CD4-positive, alpha-beta T cell treated with Interleukin-21 for 1 hour (primary cell): ENCODE results near the gene VAPA.

ENCODE experiments used
- DNase-seq: peaks from one replicate; pipeline ENCODE4 v3.0.0-alpha.2; 2020

Gene VAPA

DNA sequence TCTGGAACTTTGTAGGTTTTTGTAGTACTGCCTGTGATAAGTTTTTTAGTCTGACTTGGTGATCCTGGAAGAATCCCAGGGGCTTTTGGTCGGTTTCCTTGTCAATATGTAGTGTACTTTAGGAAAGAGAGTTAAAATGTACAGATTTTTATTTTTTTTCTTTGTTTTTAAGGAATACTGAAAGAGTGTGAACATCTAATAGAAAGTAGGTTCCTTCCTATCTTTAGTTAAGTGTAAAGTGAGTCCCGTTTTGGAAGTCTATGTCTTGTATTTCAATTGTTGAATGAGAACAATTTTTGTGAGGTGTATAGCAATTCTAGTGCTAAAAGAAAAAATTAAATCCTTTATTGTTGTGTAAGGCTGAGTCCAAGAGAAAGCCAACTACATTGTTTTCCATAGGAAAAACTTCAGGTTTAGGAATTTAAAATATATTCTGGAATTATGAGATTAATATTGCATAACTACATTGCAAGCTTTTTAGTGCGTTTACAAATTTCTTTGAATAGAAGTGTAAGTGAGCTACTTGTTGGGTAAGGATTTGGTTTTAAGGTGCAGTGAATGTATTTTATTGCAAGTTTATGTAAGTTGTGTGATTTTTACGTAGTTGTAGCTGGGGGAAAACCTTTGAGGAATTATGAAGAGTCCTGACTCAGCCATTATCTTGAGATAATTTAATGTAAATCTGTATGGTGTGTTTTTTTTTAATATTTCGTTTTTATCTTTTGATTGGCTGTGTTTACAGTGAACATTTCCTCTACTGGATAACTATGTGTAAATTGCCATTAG is 1.7 kb downstream of the VAPA start:
- no peak for DNase-seq

DNA sequence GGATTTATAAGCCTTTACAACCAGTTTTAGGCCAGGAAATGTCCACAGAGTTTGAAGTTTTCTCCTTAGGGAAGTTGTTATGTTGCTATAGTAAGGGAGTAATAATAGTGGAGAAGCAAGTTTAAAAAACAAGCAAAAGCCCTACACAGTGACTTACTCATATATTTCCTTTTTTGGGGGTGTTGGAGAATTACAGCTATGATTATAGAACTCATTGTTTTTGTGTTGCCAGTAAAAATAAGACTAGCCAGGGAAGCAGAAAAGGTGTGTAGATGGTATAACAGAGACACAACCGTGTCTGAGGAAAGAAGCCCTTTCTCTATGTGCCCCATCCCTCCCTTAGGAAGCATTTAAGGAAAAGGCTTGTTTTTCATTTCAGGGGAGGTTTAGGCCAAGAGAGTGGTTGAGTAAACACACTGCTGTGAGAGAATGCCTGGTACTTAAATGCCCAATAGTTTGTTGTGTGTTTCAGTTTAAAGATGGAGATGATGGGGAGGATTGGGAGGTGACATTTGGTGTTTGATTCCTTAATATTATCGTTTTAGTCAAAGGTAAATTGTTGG is 2.3 kb downstream of the VAPA start:
- DNase-seq, result no peak

DNA sequence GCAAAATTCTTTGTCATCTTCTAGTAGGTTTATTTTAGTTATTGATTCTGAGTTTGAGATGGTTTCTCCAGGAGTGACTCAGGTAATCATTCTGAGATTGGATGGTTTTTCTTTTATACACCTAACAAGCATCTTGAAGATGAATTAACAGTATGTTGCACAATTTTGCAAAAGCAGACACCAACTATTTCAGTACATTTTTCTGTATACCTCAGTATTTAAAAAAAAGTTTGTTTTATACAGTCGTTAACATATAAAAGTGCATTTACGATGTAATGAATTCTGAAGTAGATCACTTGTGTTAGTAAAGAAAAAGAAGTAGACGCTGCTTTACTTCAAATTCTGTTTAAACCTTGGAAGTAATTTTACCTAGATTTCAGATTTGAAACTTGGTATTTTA is 3.0 kb downstream of the VAPA start:
- DNase-seq, result no peak

DNA sequence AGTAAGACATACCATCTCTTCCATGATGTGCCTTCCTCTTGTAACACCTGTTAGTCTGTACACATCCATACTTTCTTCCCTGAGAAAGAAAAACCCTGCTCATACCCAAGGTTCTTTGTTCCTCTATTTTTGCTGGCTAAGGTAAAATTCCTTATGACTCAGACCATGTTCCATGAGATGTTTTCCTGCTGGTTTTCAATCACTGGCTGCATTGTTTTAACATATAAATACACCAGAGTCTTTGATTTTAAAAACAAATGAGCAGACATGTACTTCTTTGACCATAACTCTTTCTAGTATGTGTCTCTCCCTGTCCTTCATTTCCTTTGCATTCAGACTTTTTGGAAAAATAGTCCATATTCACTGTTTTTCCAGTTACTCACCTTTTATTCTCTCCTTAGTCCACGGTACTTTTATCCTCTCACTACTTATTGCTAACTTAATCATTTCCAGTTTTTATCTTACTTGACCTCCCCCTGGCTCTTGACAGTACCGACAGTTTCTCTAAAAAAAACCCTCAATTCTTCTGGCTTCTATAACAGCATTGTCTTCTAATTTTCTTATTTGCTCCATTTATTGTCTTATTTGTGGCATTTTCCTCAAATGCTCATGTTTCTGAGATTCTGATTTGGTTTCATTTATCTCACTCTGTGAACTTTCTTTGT is 4.3 kb downstream of the VAPA start:
- DNase-seq, result no peak

DNA sequence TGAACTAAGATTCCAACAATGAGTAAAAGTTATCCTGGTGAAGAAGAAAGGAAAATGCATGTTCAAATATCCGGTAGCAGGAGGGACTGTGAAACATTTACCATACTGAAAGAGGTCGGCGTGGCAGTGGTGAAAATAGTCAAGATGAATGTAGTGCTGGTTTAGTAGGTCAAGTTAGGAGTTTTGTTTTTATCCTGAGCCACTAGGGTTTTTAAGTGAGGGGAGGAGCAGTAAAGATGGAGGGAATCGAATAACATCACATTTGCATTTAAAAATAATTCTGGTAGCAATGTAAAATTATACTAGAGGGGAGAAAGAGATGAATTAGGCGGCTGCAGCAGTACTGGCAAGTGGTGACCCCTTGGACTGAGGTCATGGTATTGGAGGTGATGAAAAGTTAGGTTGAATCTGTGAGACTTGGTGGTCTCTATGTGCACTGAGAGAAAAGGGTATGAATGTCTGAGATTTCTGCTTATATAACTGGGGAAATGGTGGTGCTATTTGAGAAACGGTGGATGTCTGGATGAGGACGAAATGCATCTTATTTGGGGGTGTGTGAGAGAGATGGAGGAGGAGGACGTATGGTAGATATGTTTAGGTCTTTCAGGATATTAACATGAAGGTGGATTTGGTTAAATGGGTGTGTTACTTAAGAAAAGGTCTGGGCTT is 5.9 kb downstream of the VAPA start:
- DNase-seq, result no peak

DNA sequence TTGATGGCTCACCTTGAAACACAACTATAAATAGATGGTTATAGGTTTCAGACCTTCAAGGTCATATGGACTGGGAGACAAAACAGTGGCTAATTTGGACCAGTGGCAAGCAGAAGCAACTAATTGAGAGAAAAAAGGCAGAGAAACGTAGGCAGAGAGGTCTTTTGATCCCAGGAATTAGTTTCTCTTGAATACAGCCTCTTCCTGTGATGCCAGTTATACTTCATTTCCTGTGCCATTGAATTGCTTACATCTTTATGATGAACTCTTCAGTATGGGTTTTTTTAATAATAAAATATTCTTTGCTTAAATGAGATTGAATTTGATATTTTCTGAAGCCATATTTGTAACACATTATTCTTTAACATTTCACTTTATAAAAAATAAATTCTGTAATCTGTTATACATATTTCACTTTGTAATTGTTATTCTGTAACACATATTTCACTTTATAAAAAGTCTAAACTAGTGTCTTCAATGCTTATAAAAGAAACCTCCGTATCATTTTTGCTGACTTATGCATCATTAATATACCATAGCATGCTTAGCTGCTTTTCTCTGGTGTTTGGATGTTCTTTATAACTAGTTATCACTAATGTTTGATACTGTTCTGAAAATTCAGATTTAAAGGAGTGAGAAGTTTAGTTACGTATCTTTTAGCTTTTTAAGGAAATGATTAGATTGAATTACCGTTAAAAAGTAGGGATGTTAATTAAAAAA is 8.9 kb downstream of the VAPA start:
- no peak for DNase-seq

DNA sequence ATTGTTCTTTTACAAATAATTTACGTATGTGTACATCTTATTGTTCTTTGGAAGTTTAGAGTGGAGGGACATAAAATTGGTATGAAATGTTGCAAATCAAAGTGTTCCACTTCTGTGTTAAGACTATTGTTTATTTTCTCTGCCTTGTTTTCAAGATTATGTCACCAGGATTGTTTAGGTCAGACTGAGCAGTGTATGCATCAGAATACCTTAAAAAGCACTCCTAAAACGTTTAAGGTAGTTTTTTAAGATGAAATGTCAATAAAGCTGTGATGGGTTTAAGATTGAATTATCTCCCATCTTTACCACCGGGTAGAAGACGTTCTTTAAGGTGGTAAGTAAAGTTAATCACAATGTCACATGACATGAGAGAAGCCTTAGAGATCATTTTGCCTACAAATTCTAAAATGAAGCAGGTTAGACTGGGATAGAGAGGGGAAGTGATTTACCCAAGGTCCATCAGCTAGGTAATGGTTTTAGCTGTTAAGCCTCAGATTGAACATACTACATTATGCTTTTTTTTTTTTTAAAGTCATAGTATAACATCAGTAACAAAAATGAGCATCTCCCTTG is 10.6 kb downstream of the VAPA start:
- DNase-seq, result no peak

DNA sequence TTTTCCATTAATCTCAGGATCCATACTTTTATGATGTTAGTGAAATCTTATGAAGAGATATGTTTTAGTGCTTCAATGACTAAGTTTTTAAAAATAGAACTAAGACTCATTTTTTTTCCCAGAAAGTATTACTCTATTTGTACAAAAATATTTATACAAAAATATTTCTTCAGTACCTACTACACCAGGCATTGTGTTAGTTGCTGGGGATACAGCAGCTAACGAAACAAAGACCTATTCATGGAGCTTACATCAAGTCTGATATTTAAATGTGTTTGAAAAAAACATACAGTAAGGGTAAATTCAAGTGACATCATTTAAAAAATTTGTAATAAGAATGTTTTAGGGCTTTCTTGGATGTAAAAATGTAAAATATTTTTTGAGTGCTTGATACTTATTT is 11.6 kb downstream of the VAPA start:
- DNase-seq, result no peak

DNA sequence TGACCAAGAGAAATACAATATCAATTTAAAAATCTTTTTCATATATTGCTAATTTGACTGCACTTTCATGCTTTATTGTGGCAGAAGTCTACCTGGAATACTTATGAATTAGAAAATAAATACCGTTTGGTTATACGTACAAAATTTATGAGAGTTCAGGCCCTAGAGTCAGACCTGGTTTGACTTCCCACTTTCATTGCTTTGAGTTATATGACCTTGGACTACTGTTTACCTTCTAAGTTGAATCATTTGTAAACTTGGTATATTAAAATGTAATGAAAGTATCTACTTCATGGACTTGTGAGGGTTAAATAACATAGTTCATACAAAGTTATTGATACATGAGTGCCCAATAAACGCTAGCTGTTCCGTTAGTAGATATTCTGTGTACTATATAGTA is 12.0 kb downstream of the VAPA start:
- DNase-seq, result no peak

DNA sequence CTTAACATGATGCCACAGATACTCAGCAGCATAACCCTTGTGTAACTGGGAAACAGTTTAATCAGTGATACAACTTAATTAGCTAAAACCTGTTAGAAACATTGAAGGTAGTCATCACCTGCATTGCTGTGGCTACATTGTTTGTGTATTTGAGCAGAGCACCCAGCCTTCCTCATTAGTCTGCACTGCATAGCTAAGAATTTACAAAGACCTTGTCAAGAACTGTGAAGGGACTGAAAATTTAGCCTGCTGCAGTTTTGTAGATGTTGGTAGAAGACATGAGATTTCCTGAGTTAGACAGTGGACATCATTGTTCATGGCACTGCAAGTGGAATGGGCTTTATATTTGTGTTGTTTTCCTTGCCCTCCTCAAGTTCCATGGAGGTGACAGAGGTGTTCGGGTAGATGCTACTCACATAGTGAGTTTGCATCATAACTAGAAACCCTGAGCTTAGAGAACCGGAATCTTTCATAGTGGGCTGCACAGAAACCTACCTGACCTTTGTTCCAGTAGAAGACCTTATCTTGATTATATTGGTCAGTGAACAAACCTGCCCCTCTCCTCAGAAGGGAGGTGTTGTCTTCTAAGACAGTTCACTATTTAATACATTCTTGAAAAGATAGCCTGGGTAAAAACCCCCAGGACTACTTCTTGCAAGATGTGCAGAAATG is 12.5 kb downstream of the VAPA start:
- no peak for DNase-seq

DNA sequence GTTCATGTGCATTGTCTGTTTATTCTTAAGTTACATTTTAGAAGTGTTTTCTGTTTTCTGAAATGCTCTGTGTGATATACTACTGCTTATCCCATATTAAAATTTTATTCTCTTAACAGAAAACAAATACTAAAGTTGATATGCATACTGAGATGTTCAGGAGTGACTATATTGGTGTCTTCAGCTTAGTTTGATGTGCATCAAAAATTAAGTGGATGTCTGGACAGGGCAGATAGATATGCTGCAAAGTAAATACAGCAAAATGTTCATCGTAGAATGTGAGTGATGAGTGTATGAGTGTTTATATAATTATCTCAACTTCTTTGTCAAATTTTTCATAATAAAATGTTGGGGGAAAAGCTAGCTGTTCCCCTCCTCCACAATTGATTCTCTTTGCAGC is 13.2 kb downstream of the VAPA start:
- no peak for DNase-seq

DNA sequence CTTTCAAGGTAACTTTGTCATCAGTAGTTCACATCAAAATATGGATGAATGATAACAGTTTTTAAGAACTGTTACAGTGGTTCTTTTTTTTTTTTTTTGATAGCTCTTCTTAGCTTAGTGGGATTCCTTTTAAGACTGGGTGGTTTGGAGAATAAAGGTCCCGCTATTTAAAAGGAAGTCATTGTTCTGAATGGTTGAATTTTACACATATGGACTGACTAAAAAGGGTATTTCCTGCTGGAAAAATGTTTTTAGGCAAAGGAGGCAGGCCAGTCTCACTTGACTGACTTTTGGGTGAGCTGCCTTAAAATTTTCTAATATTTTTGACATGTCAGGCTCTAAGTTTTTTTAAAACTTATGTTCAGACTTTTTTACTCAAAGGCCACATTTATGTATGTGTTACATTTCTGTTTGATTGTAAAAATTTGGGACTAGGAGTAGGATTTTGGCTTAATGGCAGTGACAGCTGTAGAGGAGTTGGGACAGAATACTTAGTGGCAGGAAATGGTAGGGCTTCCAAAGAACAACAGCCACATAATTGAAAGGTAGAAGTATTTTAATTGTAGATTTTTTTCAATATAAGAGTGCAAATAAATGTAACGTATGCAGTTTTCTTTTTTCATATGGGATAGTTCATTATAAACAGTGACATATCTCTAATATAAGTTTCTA is 13.7 kb downstream of the VAPA start:
- DNase-seq, result no peak

DNA sequence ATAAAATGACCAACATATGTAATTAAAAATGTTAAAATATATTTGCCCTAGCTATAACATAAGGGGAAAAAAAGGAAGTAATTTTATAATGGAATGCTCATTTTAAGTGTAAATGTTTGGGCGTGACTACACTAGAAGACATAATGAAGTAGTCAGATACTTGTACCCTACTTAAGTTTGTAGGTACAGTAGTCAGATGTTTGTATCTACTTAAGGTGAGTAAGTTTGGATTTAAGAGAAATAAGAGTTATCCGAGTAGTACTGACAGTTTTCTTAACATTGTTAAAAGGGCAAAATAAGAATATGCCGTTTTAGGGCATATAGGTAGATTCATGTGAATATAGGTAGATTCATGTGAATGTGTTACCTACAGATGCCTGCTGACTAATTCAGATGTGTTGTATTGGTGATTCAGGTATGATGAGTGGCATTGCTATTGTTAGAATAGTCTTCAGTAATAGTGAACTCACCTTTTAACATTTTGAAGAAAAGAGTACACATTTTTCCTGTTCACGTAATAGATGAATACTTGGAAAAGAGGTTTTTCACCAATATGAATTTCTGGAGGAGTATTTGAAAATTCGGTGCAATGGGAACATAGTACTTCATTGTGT is 14.9 kb downstream of the VAPA start:
- no peak for DNase-seq

DNA sequence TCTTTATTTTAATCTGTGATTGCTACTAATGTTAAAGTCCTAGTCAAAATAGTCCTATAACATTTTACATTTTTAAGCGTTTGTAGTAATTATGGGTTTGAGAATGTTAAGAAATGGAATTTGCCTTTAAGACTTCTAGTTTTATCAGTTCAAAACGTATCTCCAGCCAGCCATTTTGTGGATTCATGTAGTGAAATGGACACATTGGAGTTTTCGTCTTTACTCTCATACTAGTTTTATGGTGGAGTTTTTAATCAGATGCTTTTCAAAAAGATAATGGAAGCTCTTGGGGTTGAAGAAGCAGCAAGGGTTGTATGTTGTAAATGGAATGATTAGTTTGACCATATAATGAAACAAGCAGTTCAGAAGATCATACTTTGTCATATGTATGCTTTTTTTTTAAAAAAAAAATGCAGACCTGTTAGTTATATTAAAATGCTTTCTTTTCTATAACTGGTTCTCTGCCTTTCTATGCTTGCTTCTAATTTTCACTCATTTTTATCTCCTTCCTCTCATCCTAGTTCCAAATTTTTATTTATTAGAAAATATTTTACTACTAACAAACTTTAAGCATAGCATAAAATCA is 16.6 kb downstream of the VAPA start:
- no peak for DNase-seq

DNA sequence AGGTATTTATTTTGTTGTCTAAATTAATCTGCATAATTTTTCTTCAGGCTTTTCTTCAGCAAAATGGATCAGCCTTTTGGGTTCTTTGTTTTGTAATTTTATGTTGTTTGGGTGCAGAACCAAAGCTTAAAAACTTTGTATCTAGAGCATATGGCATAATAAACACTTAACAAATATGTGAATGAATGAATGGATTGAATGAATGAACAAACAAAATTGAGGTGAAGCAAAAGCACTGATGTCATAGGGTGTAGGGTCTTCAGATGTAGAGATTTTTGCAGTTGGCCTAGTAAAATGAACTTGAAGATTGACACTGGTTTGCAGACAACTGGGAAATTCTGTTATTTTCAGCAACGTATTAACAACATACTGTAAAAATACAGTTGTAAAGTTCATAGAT is 17.3 kb downstream of the VAPA start:
- DNase-seq, result no peak

DNA sequence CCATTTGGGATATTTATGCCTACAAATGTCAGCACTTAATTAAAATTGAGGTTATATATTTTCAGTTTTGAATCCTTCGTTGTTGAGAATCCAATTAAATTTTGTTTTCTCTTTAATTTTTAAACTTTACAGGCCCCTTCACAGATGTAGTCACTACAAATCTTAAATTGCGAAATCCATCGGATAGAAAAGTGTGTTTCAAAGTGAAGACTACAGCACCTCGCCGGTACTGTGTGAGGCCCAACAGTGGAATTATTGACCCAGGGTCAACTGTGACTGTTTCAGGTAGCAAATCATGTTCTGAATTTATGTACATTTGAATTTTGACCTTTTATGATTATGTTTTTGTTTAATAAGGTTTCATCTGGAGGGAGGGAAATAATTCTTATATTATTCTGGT is 17.9 kb downstream of the VAPA start:
- no peak for DNase-seq

DNA sequence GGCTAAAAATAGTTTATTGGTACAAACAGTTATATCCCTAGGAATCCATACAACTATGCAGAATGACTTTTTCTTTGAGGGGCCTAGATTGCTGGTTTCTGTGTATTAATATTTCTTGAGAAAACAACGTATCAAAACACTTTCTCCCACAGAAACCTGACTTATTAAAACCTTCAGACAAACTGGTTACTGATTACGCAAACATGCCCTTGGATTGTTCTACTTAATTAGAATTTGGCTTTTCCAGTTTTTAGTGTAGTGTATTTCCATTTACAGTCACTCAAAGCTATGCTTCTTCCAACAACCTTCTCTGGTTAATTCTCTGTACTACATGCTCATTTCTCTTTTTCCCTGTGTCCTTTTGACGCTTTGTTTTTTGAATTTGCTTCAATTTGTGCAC is 20.0 kb downstream of the VAPA start:
- DNase-seq, result no peak

DNA sequence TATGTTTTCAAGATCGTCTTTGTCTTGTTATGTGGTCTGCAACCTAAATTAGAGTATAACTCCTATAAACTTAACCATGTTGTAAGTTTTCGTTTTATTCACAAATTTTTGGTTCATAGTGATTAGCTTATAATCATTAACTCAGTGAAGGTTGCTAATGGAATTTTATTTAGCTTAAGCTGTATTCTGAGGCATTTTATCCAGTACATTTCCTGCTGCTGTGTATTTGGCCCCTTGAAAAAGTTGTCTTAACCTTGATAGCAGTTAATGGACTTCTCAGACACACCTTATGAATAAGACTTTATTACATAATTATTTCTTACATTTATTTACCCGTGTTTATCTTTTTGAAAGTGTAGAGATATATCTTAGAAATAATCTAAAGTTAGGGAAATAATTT is 20.5 kb downstream of the VAPA start:
- DNase-seq, result no peak

DNA sequence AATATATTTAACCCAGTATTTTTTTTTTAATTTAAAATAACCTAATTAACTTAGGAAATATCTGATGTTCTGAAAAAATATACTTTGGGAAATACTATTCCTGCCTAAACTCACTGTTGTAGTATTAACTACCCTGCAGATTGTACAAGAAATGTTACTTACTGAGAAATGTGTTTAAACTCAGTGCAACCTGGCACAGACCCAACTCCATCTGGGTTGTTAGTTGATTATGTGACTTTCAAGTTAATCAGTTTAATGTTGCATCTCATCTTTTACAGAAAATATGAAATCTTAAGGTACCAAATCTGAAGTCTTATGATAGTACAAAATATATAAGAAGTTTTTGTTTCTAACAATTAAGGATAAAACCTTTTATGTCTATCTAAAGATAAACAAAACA is 27.3 kb downstream of the VAPA start:
- DNase-seq, result no peak

DNA sequence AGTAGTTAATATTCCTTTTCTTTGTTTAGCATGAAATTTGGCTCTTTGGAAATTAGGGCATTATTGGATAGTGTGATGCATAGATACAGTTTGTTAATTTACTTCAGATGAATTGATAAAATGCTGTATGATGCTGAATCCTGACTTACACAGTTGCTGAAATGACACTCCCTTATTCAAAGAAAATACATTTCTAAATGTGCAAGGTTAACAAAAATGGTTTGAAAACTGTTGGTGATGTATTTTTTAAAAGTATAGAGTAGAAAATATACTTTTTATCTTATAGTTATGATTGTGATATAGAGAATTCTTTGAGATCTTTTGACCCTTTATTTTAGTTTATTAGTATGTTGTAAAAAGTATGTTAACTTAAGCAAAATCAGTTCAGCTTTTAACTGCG is 27.8 kb downstream of the VAPA start:
- DNase-seq, result no peak

DNA sequence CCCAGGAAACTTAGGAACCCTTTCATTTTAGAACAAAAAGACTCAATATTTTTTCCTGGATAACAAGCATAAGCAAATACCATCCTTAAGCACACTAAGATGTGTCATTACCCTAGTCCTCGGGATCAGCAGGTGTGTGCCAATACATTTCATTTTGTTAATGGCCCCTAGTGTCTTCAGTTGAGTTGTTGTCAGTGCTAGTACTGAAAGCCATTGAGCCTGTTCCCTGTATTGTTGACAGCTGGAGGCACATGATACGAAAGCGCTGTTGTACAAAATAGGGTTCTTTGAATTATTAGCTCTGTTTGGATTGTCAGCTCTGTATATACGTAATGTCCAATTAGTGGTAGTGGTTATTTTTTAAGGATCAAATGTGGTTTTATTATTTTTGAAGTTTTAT is 29.5 kb downstream of the VAPA start:
- no peak for DNase-seq
